Suprapubic skin (tissue), 4 donors: ENCODE results near the gene KIAA1671.

ENCODE experiments used
- CTCF ChIP-seq, 2 donors: fragments of 200-600 bp in 1 of 2; fragments of 450-650 bp in 1 of 2; sonication (generic) in 1 of 2; IDR thresholded peaks; one replicate each; pipeline ENCODE4 v1.5.1; 2016 to 2019; ENCODE audit warnings: antibody characterized with exemption in 2 of 2, mild to moderate bottlenecking in 1 of 2, moderate library complexity in 1 of 2
- EP300 ChIP-seq: sonication (generic); formaldehyde crosslinking; IDR thresholded peaks from one replicate; pipeline ENCODE4 v1.6.1; 2017; ENCODE audit warnings: antibody characterized with exemption
- POLR2A ChIP-seq, 2 donors: fragments of 450-650 bp; IDR thresholded peaks; one replicate each; pipeline ENCODE4 v1.6.1; 2017; ENCODE audit warnings: antibody characterized with exemption in 2 of 2, mild to moderate bottlenecking in 2 of 2, moderate library complexity in 2 of 2
- POLR2AphosphoS5 ChIP-seq, 3 donors: sonication (generic); formaldehyde crosslinking; IDR thresholded peaks; one replicate each; pipeline ENCODE4 v1.6.1; 2017; ENCODE audit warnings: antibody characterized with exemption in 3 of 3

GRCh38 chr22:25016311-25016710 lies 63.8 kb downstream of the KIAA1671 start:
- TF ChIP-seq POLR2A (IDR thresholded peaks at IDR 0.05): no peak
- TF ChIP-seq CTCF (IDR thresholded peaks at IDR 0.05): no peak
- no peak for TF ChIP-seq EP300
- TF ChIP-seq POLR2AphosphoS5 (IDR thresholded peaks at IDR 0.05): no peak
